ENCODE data around the gene OR51E2.

OR51E2 gene

GRCh38 chr11:4664183-4664582, 33.5 kb downstream of the OR51E2 start:
- DNase-seq (ENCODE audit: low read depth), result no peak

GRCh38 chr11:4662876-4663275, 34.8 kb downstream of the OR51E2 start:
- no peak for DNase-seq (ENCODE audit: low read depth)

- DNase-seq (ENCODE audit: low read depth), result no peak
Observed at GRCh38 chr11:4658629-4659445, 38.8 kb downstream of the OR51E2 start.

- DNase-seq (ENCODE audit: low read depth), result no peak
Observed at GRCh38 chr11:4654635-4655369, 42.9 kb downstream of the OR51E2 start.

GRCh38 chr11:4647766-4648165, 49.9 kb downstream of the OR51E2 start:
- DNase-seq (ENCODE audit: low read depth), result no peak

GRCh38 chr11:4645974-4646373, 51.7 kb downstream of the OR51E2 start:
- no peak for DNase-seq (ENCODE audit: low read depth)

GRCh38 chr11:4644233-4644632, 53.4 kb downstream of the OR51E2 start:
- DNase-seq (ENCODE audit: low read depth), result no peak

- DNase-seq (ENCODE audit: low read depth), result no peak
Observed at GRCh38 chr11:4643682-4644081, 54.0 kb downstream of the OR51E2 start, which contains the start of gene OR51E1. OR51E1 (plus strand) TSS chr11:4643982; CDS start chr11:4652527, 8,545 bp downstream.

GRCh38 chr11:4643076-4643475, 54.6 kb downstream of the OR51E2 start:
- no peak for DNase-seq (ENCODE audit: low read depth)

- no peak for DNase-seq (ENCODE audit: low read depth)
Observed at GRCh38 chr11:4642043-4642442, 55.6 kb downstream of the OR51E2 start.

- no peak for DNase-seq (ENCODE audit: low read depth)
Observed at GRCh38 chr11:4641501-4641900, 56.2 kb downstream of the OR51E2 start.

GRCh38 chr11:4639931-4640330, 57.7 kb downstream of the OR51E2 start:
- no peak for DNase-seq (ENCODE audit: low read depth)

- DNase-seq (ENCODE audit: low read depth), result no peak
Observed at GRCh38 chr11:4637662-4638047, 60.0 kb downstream of the OR51E2 start.

- peak; percentile 49 for DNase-seq (ENCODE audit: low read depth)
Observed at GRCh38 chr11:4636962-4637661, 60.5 kb downstream of the OR51E2 start, which contains the start of gene OR51D1. OR51D1 (plus strand) TSS chr11:4637477; CDS start chr11:4639791, 2,314 bp downstream.

GRCh38 chr11:4636136-4636535, 61.5 kb downstream of the OR51E2 start:
- no peak for DNase-seq (ENCODE audit: low read depth)

Measured in stimulated activated CD8-positive, alpha-beta memory T cell treated with anti-CD3 and anti-CD28 coated beads, Interleukin-12 subunit alpha, Interleukin-12 subunit beta, amount 100 ng/mL, for 1 hour (primary cell).